ENCODE data around the gene S1PR4.

S1PR4 gene
- 82.8 to 167 (median 153) reads per million in 4 experiments for total RNA-seq

- peak; percentile 50 for DNase-seq
Observed at GRCh38 chr19:3178377-3178972, at the start of gene S1PR4. S1PR4 (plus strand) TSS chr19:3178769; CDS start chr19:3178793, 24 bp downstream.

- DNase-seq = no peak
Observed at GRCh38 chr19:3129112-3129511, 49.5 kb upstream of the S1PR4 start.

- no peak for DNase-seq
Observed at GRCh38 chr19:3131168-3131567, 47.4 kb upstream of the S1PR4 start.

GRCh38 chr19:3132971-3133792 is 45.4 kb upstream of the S1PR4 start:
- DNase-seq = peak; percentile 23

GRCh38 chr19:3133793-3134116 is 44.8 kb upstream of the S1PR4 start:
- no peak for DNase-seq

DNA sequence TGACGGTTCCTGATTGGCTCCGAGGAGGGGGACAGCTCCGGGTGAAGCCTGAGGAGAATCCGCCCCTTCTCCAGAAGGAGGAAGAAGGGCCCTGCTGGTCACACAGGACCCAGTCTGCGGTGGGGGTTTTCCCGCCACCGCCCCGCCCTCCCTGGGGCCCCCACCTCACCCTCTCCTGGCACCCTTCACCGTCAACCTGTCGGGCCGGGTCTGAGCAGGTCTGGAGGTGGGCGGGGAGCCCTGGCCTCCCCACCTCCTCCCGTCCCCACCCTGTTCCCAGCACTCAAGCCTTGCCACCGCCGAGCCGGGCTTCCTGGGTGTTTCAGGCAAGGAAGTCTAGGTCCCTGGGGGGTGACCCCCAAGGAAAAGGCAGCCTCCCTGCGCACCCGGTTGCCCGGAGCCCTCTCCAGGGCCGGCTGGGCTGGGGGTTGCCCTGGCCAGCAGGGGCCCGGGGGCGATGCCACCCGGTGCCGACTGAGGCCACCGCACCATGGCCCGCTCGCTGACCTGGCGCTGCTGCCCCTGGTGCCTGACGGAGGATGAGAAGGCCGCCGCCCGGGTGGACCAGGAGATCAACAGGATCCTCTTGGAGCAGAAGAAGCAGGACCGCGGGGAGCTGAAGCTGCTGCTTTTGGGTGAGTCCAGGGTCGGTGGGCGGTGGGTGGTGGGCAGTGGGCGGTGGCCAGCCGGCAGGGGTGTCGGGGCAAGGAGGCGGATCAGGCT is 42.4 kb upstream of the S1PR4 start, which contains the start of gene GNA15:
GNA15 (plus strand) TSS at position 73 of the 723 bp plus-strand sequence; CDS start at position 491, 418 bp downstream.
- DNase-seq = no peak

GRCh38 chr19:3136684-3137055 is 41.9 kb upstream of the S1PR4 start:
- no peak for DNase-seq

DNA sequence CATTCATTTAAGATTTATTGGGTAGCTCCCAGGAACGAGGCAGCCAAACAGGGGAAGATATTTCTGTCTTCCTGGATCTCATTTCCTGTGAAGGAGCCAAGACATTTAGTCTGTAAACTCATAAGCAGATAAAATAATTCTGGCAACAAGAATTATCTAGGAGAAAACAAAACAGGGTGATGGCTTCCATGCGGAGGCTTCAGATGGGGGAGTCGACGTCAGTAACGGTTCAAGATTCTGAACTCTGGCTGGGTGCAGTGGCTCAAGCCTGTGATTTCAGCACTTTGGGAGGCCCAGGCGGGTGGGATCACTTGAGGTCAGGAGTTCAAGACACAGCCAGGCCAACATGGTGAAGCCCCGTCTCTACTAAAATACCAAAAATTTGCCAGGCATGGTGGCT is 41.5 kb upstream of the S1PR4 start:
- DNase-seq = no peak

- DNase-seq = no peak
Observed at GRCh38 chr19:3138268-3138667, 40.3 kb upstream of the S1PR4 start.

GRCh38 chr19:3140667-3141038 is 37.9 kb upstream of the S1PR4 start:
- DNase-seq = no peak

DNA sequence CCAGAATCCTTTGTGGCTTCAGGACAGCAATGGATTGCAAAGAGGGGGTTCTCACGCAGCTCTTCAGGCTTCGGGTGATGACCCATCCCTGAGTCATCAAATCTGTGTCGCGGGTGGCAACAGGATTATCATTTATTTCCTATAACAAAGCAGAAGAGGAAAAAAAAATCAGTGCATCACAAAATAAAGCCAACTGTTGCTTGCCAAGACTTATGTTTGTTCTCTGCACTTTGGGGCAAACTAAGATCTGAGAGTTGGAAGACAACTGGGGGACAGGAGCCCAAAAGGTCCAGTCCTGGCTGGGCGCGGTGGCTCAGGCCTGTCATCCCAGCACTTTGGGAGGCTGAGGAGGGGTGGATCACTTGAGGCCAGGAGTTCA is 36.3 kb upstream of the S1PR4 start:
- DNase-seq = no peak

GRCh38 chr19:3142781-3143337 is 35.7 kb upstream of the S1PR4 start:
- no peak for DNase-seq

- DNase-seq = no peak
Observed at GRCh38 chr19:3145909-3146676, 32.5 kb upstream of the S1PR4 start.

DNA sequence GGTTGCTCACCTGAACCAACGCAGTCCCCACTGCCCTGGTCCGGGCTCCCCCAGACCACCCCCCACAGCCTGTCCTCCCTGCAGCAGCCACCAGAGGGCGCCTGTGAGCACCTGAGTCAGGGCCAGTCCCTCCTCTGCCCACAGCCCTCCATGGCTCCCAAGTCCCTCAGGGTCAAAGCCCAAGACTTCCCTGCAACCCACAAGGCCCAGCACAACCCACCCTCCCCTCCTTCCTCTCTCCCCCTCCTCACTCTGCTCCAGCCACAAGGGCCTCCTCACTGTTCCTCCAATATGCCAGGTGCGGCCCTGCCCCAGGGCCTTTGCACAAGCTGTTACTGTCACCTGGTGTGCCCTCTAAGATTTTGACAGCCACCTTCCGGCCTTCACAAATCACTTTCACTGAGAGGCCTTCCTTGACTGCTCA is 31.9 kb upstream of the S1PR4 start:
- DNase-seq = peak; percentile 74

DNA sequence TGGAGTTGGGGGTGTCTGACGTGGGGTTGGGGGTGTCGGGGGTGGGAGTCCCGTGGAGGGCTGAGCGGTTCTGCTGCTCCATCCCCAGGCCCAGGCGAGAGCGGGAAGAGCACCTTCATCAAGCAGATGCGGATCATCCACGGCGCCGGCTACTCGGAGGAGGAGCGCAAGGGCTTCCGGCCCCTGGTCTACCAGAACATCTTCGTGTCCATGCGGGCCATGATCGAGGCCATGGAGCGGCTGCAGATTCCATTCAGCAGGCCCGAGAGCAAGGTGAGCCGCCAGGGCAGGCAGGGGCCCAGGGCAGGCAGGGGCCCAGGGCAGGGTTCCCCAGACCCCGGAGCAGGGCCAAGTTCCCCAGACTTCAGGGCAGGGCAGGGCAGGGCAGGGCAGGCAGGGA is 30.1 kb upstream of the S1PR4 start:
- DNase-seq = no peak

DNA sequence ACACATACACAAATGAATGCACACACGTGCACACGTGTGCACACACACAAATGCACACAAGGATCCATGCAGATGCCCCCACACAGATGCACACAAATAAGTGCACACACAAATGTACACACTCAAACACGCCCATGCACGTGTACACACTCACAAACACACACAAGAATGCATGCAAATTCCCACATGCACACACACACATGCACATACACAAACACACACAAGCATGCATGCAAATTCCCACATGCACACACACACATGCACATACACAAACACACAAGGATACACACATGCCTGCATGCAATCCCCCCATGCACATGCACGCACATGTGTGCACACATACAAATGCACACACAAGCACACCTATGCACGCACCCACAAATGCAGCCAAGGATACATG is 29.5 kb upstream of the S1PR4 start:
- DNase-seq = no peak

DNA sequence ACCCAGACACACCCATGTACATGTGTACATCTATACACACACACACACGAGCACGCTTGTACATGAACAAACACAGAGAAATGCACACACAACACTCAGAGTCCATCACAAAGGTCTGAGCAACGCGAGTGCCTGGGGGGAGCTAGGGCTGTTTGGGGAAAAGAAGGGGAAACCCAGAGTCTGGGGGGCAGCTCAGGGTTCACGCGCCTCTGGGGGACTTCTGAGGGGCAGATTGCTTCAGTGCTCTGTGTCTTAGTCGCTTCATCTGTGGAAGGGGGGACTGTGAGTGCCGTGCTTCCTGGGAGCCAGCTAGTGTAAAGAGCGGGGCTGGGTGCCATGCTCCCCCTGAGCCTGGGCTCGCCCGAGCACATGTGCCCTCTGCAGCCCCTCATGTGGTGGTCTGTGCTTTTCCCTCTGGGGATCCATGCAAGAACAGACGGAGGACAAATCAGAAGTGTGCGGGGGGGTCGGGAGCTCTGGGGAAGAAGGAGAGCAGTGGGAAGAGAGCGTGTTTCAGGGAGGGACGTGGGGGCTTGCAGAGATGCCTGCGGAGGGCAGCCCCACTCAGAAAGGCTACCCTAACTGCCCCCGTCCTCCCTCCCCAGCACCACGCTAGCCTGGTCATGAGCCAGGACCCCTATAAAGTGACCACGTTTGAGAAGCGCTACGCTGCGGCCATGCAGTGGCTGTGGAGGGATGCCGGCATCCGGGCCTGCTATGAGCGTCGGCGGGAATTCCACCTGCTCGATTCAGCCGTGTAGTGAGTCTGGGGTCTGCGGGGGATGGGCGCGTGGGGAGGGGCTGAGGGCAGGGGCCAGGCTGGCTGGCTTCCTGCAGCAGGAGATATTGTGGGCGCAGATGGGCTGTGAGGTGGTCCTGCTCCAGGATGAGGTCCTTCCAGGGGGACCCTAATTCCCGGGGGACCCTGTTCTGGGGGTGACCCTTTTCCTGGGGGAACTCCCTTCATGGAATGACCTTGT is 28.8 kb upstream of the S1PR4 start:
- no peak for DNase-seq

DNA sequence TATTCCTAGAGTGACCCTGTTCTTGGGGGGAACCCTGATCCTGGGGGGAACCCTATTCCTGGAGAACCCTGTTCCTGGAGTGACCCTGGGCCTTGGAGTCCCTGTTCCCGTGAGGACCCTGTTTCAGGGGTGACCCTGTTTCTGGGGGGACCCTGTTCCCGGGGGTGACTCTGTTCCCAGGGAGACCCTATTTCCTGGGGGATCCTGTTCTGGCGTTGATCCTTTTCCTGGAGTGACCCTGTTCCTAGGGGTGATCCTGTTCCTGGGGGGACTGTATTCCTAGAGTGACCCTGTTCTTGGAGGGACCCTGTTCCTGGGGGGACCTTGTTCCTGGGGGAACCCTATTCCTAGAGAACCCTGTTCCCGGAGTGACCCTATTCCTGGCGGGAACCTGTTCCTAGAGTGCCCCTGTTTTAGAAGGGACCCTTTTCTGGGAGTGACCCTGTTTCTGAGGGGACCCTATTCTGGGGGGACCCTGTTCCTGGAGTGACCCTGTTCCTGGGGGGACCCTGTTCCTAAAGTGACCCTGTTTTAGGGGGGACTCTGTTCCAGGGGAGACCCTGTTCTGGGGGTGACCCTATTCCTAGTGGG is 27.7 kb upstream of the S1PR4 start:
- DNase-seq = no peak

DNA sequence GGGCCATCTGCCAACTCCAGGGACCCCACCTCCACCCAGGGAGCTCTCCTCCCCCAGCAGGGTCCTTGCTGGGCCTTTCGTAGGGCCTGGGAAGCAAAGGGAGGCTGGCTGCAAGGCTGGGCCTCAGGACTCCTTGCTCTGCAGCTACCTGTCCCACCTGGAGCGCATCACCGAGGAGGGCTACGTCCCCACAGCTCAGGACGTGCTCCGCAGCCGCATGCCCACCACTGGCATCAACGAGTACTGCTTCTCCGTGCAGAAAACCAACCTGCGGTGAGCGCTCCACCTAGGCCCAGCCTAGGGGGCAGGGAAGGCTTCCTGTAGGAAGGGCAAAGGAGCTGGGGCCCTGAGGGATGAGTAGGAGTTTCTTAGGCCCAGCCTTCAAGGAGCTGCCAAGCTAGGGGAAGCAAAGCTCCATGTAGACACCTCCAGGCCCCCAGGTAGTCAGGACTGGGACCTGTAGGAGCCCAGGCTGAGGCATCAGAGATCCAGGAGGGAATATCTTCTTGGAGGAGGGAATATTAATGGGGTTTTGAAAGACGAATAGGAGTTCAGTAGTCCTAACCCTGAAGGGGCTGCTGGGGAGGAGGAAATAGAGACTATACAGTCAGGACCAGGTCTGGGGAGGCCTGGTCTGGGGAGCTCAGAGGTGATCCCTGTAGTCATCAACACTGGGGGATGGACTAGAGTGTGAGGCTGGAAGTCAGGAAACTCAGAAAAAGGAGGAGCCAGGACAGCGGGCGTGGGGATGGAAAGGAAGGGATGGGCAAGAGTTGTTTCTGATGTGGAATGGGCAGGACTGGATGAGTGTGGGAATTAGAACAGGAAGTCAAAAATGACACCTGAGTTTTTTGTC is 26.8 kb upstream of the S1PR4 start:
- no peak for DNase-seq

GRCh38 chr19:3152419-3152780 is 26.2 kb upstream of the S1PR4 start:
- no peak for DNase-seq

All from effector CD8-positive, alpha-beta T cell (primary cell).